Bronchial epithelial cell (primary cell): ENCODE measurements around the gene TALDO1. TPM values are rescaled to one million over a fixed set of nuclear protein-coding genes. Genes with fewer than 3 reads are reported as not detected.

Experiments
- DNase-seq: peaks from one replicate; pipeline ENCODE4 v3.0.0-alpha.2; 2010; ENCODE audit warnings: low read depth
- FAIRE-seq: peaks from 2 replicates; lab custom pipeline; 2011; peaks lifted over from hg19 to GRCh38; lab: Jason Lieb, UNC
- H3K27me3 ChIP-seq: 2 replicates; pipeline ENCODE4 v1.5.1; 2011; ENCODE audit warnings: low read length; ENCODE audit not compliant: control insufficient read depth, insufficient read depth
- H3K36me3 ChIP-seq: 2 replicates; pipeline ENCODE4 v1.5.1; 2011; ENCODE audit warnings: low read length; ENCODE audit not compliant: control insufficient read depth, insufficient read depth
- H3K4me3 ChIP-seq: 2 replicates; pipeline ENCODE4 v1.5.1; 2011; ENCODE audit warnings: mild to moderate bottlenecking, low read depth, low read length, control low read depth
- CTCF ChIP-seq: IDR thresholded peaks from 2 replicates; pipeline ENCODE4 v1.5.1; 2011; ENCODE audit warnings: mild to moderate bottlenecking, moderate library complexity, low read length, control low read depth, inconsistent platforms; ENCODE audit not compliant: insufficient read depth, severe bottlenecking
- total RNA-seq: library from RNA; depleted of rRNA; stranded (reverse); fragments of >200 nt; gene quantifications from 2 replicates; pipeline ENCODE4 v1.2.1, GENCODE V29; 2014

Gene TALDO1
- total RNA-seq, 1 donor from 2014 or later: 253 TPM

- FAIRE-seq: no peak
- no peak for TF ChIP-seq CTCF
- peaks cover 36% of the 10 kb centered on the region for H3K36me3 ChIP-seq
- no peak for DNase-seq
- H3K4me3 ChIP-seq: no peak overlapping the region
- no peaks in the 10 kb centered on the region for H3K27me3 ChIP-seq
These were observed 38.8 kb upstream of the TALDO1 start for GRCh38 chr11:708511-708910.

GRCh38 chr11:709109-709997, 37.9 kb upstream of the TALDO1 start:
- DNase-seq (no peak), FAIRE-seq (no peak)
- no peak for TF ChIP-seq CTCF
- Histone ChIP-seq H3K36me3 (peaks cover 36% of the 10 kb centered on the region), H3K4me3 (no peak overlapping the region), H3K27me3 (no peaks in the 10 kb centered on the region)

GRCh38 chr11:714436-714835, 32.8 kb upstream of the TALDO1 start:
- no peak for FAIRE-seq
- peaks cover 21% of the 10 kb centered on the region for H3K36me3 ChIP-seq
- no peak for TF ChIP-seq CTCF
- H3K4me3 ChIP-seq: no peak overlapping the region
- no peaks in the 10 kb centered on the region for H3K27me3 ChIP-seq
- no peak for DNase-seq

GRCh38 chr11:719214-720016, 27.8 kb upstream of the TALDO1 start:
- no peak for TF ChIP-seq CTCF
- Histone ChIP-seq H3K4me3 (no peak overlapping the region), H3K36me3 (peaks cover 34% of the 10 kb centered on the region), H3K27me3 (no peaks in the 10 kb centered on the region)
- FAIRE-seq (no peak), DNase-seq (no peak)

GRCh38 chr11:720017-720641, 27.1 kb upstream of the TALDO1 start:
- Histone ChIP-seq H3K4me3 (no peak overlapping the region), H3K36me3 (peaks cover 39% of the 10 kb centered on the region), H3K27me3 (no peaks in the 10 kb centered on the region)
- FAIRE-seq (no peak), DNase-seq (no peak)
- TF ChIP-seq CTCF: no peak
